ENCODE data around the gene TTI1.

The TTI1 gene

DNA sequence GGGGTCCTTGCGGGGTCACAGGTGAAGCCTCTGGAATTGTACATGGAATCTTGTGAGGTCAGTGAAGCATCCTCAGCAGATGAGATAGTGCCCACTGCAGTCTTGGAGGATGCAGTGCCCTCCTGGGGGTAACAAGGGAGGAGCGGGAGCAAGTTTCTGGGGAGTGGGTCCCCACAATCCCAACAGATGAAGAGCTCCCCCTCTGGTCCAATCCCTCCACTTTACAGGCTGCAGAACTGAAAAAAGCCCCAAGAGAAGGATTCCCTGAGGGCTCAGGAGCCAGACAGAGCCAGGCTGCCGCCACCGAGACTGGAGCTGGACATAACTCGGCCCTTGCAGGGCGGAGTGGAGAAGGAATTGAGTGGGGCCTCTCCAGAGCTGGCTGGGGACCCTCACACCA lies 52.4 kb downstream of the TTI1 start:
- no peak overlapping the region for H2BK15ac ChIP-seq (ENCODE audit: low read length)
- H2BK120ac ChIP-seq (ENCODE audit: low read depth, low read length), result no peak overlapping the region
- no peak overlapping the region for H3K18ac ChIP-seq (ENCODE audit: low read length)
- H3K9ac ChIP-seq (ENCODE audit: low read depth, low read length, poor library complexity), result no peak overlapping the region
- peaks cover 4 to 43% of the 10 kb centered on the region in 2 donors for H3K36me3 ChIP-seq (replicated peaks in 1 of 2; ENCODE audit: control insufficient read depth in 2 of 2, insufficient read depth in 2 of 2, low read length in 2 of 2)
- H2BK5ac ChIP-seq (ENCODE audit: low read length), result no peak overlapping the region
- no peak overlapping the region for H2BK12ac ChIP-seq (ENCODE audit: low read length)
- no peak overlapping the region for H4K8ac ChIP-seq (ENCODE audit: low read depth, low read length)
- no peak overlapping the region for H2AFZ ChIP-seq (ENCODE audit: low read length)
- H3K4ac ChIP-seq (ENCODE audit: low read length), result no peak overlapping the region
- no peak overlapping the region for H3K4me2 ChIP-seq (ENCODE audit: insufficient read depth, low read length, poor library complexity, severe bottlenecking)
- no peaks in the 10 kb centered on the region for H3K9me3 ChIP-seq (replicated peaks in 1 of 2; ENCODE audit: control insufficient read depth in 2 of 2, insufficient read depth in 1 of 2, low read depth in 1 of 2, low read length in 2 of 2)
- no peak overlapping the region for H2AK5ac ChIP-seq (ENCODE audit: low read depth, low read length)
- H3K27ac ChIP-seq (replicated peaks; ENCODE audit: low read length), result no peak overlapping the region
- no peak overlapping the region for H3K4me3 ChIP-seq (ENCODE audit: low read length in 2 of 2)
- H3K23ac ChIP-seq (ENCODE audit: low read depth, low read length, poor library complexity), result no peak overlapping the region
- no CpG with 5 or more reads among the region's 6 CpGs for WGBS, 2 donors (ENCODE audit: extremely low coverage in 2 of 2, insufficient read length in 2 of 2, insufficient replicate concordance in 1 of 2)
- no peaks in the 10 kb centered on the region for H3K27me3 ChIP-seq (ENCODE audit: control insufficient read depth in 3 of 3, insufficient read depth in 3 of 3, low read depth in 1 of 3, low read length in 3 of 3)
- no peak overlapping the region for H4K91ac ChIP-seq (ENCODE audit: low read depth, low read length, poor library complexity)
- DNase-seq (ENCODE audit: low spot score), result no peak
- H3K79me1 ChIP-seq (ENCODE audit: low read depth, low read length), result no peaks in the 10 kb centered on the region
- peaks cover 11% of the 10 kb centered on the region in 2 donors for H3K4me1 ChIP-seq (ENCODE audit: control insufficient read depth in 2 of 2, insufficient read depth in 1 of 2, low read depth in 1 of 2, low read length in 2 of 2)
- no peak overlapping the region for H3K14ac ChIP-seq (ENCODE audit: low read length)

- no peak overlapping the region for H2AK5ac ChIP-seq (ENCODE audit: low read depth, low read length)
- no peak overlapping the region for H3K4ac ChIP-seq (ENCODE audit: low read length)
- H2BK5ac ChIP-seq (ENCODE audit: low read length), result no peak overlapping the region
- H2BK15ac ChIP-seq (ENCODE audit: low read length), result no peak overlapping the region
- no peak overlapping the region for H2BK12ac ChIP-seq (ENCODE audit: low read length)
- H3K23ac ChIP-seq (ENCODE audit: low read depth, low read length, poor library complexity), result no peak overlapping the region
- H3K4me2 ChIP-seq (ENCODE audit: insufficient read depth, low read length, poor library complexity, severe bottlenecking), result no peak overlapping the region
- H3K36me3 ChIP-seq (replicated peaks in 1 of 2; ENCODE audit: control insufficient read depth in 2 of 2, insufficient read depth in 2 of 2, low read length in 2 of 2), result peaks cover 4 to 39% of the 10 kb centered on the region in 2 donors
- no peaks in the 10 kb centered on the region for H3K79me1 ChIP-seq (ENCODE audit: low read depth, low read length)
- H2AFZ ChIP-seq (ENCODE audit: low read length), result no peak overlapping the region
- no peaks in the 10 kb centered on the region for H3K9me3 ChIP-seq (replicated peaks in 1 of 2; ENCODE audit: control insufficient read depth in 2 of 2, insufficient read depth in 1 of 2, low read depth in 1 of 2, low read length in 2 of 2)
- DNase-seq (ENCODE audit: low spot score), result no peak
- no peak overlapping the region for H4K91ac ChIP-seq (ENCODE audit: low read depth, low read length, poor library complexity)
- WGBS, 2 donors (ENCODE audit: extremely low coverage in 2 of 2, insufficient read length in 2 of 2, insufficient replicate concordance in 1 of 2), result no CpG with 5 or more reads among the region's 8 CpGs
- no peak overlapping the region for H3K18ac ChIP-seq (ENCODE audit: low read length)
- H3K4me3 ChIP-seq (ENCODE audit: low read length in 2 of 2), result no peak overlapping the region
- no peaks in the 10 kb centered on the region for H3K27me3 ChIP-seq (ENCODE audit: control insufficient read depth in 3 of 3, insufficient read depth in 3 of 3, low read depth in 1 of 3, low read length in 3 of 3)
- no peak overlapping the region for H3K14ac ChIP-seq (ENCODE audit: low read length)
- no peak overlapping the region for H3K9ac ChIP-seq (ENCODE audit: low read depth, low read length, poor library complexity)
- no peak overlapping the region for H3K27ac ChIP-seq (replicated peaks; ENCODE audit: low read length)
- H4K8ac ChIP-seq (ENCODE audit: low read depth, low read length), result no peak overlapping the region
- H2BK120ac ChIP-seq (ENCODE audit: low read depth, low read length), result no peak overlapping the region
- H3K4me1 ChIP-seq (ENCODE audit: control insufficient read depth in 2 of 2, insufficient read depth in 1 of 2, low read depth in 1 of 2, low read length in 2 of 2), result peaks cover 11% of the 10 kb centered on the region in 2 donors
Measured at GRCh38 chr20:37980383-37980782, 52.9 kb downstream of the TTI1 start.

GRCh38 chr20:37979021-37979985 lies 54.0 kb downstream of the TTI1 start:
- Histone ChIP-seq H3K4me1 (ENCODE audit: control insufficient read depth in 2 of 2, insufficient read depth in 1 of 2, low read depth in 1 of 2, low read length in 2 of 2) (peaks cover 11% of the 10 kb centered on the region in 2 donors), H4K8ac (ENCODE audit: low read depth, low read length) (no peak overlapping the region), H3K79me1 (ENCODE audit: low read depth, low read length) (no peaks in the 10 kb centered on the region), H3K18ac (ENCODE audit: low read length) (no peak overlapping the region), H2BK120ac (ENCODE audit: low read depth, low read length) (no peak overlapping the region), H2AFZ (ENCODE audit: low read length) (no peak overlapping the region), H3K9ac (ENCODE audit: low read depth, low read length, poor library complexity) (no peak overlapping the region), H3K4me2 (ENCODE audit: insufficient read depth, low read length, poor library complexity, severe bottlenecking) (no peak overlapping the region), H2BK15ac (ENCODE audit: low read length) (no peak overlapping the region), H4K91ac (ENCODE audit: low read depth, low read length, poor library complexity) (no peak overlapping the region), H3K23ac (ENCODE audit: low read depth, low read length, poor library complexity) (no peak overlapping the region), H2AK5ac (ENCODE audit: low read depth, low read length) (no peak overlapping the region), H3K14ac (ENCODE audit: low read length) (no peak overlapping the region), H3K4ac (ENCODE audit: low read length) (no peak overlapping the region), H3K27ac (replicated peaks; ENCODE audit: low read length) (no peak overlapping the region), H2BK5ac (ENCODE audit: low read length) (no peak overlapping the region), H2BK12ac (ENCODE audit: low read length) (no peak overlapping the region), H3K27me3 (ENCODE audit: control insufficient read depth in 3 of 3, insufficient read depth in 3 of 3, low read depth in 1 of 3, low read length in 3 of 3) (no peaks in the 10 kb centered on the region), H3K36me3 (replicated peaks in 1 of 2; ENCODE audit: control insufficient read depth in 2 of 2, insufficient read depth in 2 of 2, low read length in 2 of 2) (peaks cover 4 to 29% of the 10 kb centered on the region in 2 donors), H3K4me3 (ENCODE audit: low read length in 2 of 2) (no peak overlapping the region), H3K9me3 (replicated peaks in 1 of 2; ENCODE audit: control insufficient read depth in 2 of 2, insufficient read depth in 1 of 2, low read depth in 1 of 2, low read length in 2 of 2) (no peaks in the 10 kb centered on the region)
- DNase-seq (ENCODE audit: low spot score), result no peak
- no CpG with 5 or more reads among the region's 16 CpGs for WGBS, 2 donors (ENCODE audit: extremely low coverage in 2 of 2, insufficient read length in 2 of 2, insufficient replicate concordance in 1 of 2)

DNA sequence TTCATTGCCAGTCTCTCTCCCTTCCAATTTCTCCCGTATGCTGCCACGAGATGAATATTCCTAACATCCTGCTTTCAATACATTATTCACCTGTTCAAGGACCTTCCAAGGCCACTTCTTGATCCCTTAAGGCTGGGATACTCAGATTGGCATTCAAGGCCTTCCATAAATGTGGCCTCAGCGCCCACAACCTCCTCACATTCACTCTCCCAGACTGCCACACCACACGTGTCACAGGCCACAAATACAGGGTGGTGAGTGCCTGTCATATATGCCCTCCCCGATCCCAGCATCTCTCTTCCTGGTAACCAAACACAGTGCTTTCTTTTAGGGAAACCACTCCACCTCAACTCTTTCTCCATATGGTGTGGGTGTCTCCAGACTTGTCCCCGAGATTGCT lies 55.5 kb downstream of the TTI1 start:
- Histone ChIP-seq H3K4me3 (ENCODE audit: low read length in 2 of 2) (no peak overlapping the region), H3K36me3 (replicated peaks in 1 of 2; ENCODE audit: control insufficient read depth in 2 of 2, insufficient read depth in 2 of 2, low read length in 2 of 2) (peaks cover 2 to 15% of the 10 kb centered on the region in 2 donors), H2AFZ (ENCODE audit: low read length) (no peak overlapping the region), H3K4me1 (ENCODE audit: control insufficient read depth in 2 of 2, insufficient read depth in 1 of 2, low read depth in 1 of 2, low read length in 2 of 2) (peaks cover 11% of the 10 kb centered on the region in 2 donors), H3K27me3 (ENCODE audit: control insufficient read depth in 3 of 3, insufficient read depth in 3 of 3, low read depth in 1 of 3, low read length in 3 of 3) (no peaks in the 10 kb centered on the region), H2BK5ac (ENCODE audit: low read length) (no peak overlapping the region), H3K18ac (ENCODE audit: low read length) (peak overlapping the region; percentile 3), H3K9me3 (replicated peaks in 1 of 2; ENCODE audit: control insufficient read depth in 2 of 2, insufficient read depth in 1 of 2, low read depth in 1 of 2, low read length in 2 of 2) (no peaks in the 10 kb centered on the region), H4K91ac (ENCODE audit: low read depth, low read length, poor library complexity) (no peak overlapping the region), H3K4me2 (ENCODE audit: insufficient read depth, low read length, poor library complexity, severe bottlenecking) (no peak overlapping the region), H2BK15ac (ENCODE audit: low read length) (no peak overlapping the region), H3K9ac (ENCODE audit: low read depth, low read length, poor library complexity) (no peak overlapping the region), H3K27ac (replicated peaks; ENCODE audit: low read length) (no peak overlapping the region), H4K8ac (ENCODE audit: low read depth, low read length) (no peak overlapping the region), H3K23ac (ENCODE audit: low read depth, low read length, poor library complexity) (no peak overlapping the region), H3K79me1 (ENCODE audit: low read depth, low read length) (no peaks in the 10 kb centered on the region), H2BK12ac (ENCODE audit: low read length) (no peak overlapping the region), H3K4ac (ENCODE audit: low read length) (no peak overlapping the region), H3K14ac (ENCODE audit: low read length) (no peak overlapping the region), H2AK5ac (ENCODE audit: low read depth, low read length) (no peak overlapping the region), H2BK120ac (ENCODE audit: low read depth, low read length) (no peak overlapping the region)
- no CpG with 5 or more reads among the region's 6 CpGs for WGBS, 2 donors (ENCODE audit: extremely low coverage in 2 of 2, insufficient read length in 2 of 2, insufficient replicate concordance in 1 of 2)
- no peak for DNase-seq (ENCODE audit: low spot score)

Data from neuronal stem cell (in vitro differentiated cells).